HL-60 (cell line): ENCODE data around the gene PCBP2.

Source experiments
- GABPA ChIP-seq: IDR thresholded peaks from 2 replicates; pipeline ENCODE4 v1.6.1; 2012; ENCODE audit warnings: low read depth
- POLR2AphosphoS5 ChIP-seq: IDR thresholded peaks from 2 replicates; pipeline ENCODE4 v1.6.1; 2012; ENCODE audit warnings: low read depth
- SPI1 ChIP-seq: IDR thresholded peaks from 2 replicates; pipeline ENCODE4 v1.6.1; 2012; ENCODE audit warnings: low read depth, mild to moderate bottlenecking, borderline replicate concordance
- TF ChIP-seq, protein P1 (sequence below): IDR thresholded peaks from one replicate; pipeline ENCODE4 v1.5.1; 2011; ENCODE audit warnings: low read length, control low read depth, inconsistent platforms; ENCODE audit not compliant: insufficient read depth
- TF ChIP-seq, protein P2 (sequence below): IDR thresholded peaks from 2 replicates; pipeline ENCODE4 v1.6.1; 2012; ENCODE audit warnings: low read depth; ENCODE audit not compliant: insufficient replicate concordance

DNA sequence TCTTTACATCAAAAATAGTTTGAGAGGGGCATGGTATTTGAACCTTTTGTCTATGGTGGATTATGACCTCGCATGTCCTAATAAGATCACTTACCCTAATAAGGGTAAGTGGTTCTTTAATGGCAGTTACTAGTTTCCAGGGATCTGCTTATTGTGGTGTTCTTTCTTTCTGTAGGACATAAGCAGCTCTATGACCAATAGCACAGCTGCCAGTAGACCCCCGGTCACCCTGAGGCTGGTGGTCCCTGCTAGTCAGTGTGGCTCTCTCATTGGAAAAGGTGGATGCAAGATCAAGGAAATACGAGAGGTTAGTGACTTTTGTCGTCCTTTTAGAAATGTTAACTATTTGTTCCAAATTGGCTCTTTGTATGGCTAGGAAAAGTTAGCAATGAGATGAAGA, 7.2 kb downstream of the PCBP2 start:
- TF ChIP-seq, protein P1, sequence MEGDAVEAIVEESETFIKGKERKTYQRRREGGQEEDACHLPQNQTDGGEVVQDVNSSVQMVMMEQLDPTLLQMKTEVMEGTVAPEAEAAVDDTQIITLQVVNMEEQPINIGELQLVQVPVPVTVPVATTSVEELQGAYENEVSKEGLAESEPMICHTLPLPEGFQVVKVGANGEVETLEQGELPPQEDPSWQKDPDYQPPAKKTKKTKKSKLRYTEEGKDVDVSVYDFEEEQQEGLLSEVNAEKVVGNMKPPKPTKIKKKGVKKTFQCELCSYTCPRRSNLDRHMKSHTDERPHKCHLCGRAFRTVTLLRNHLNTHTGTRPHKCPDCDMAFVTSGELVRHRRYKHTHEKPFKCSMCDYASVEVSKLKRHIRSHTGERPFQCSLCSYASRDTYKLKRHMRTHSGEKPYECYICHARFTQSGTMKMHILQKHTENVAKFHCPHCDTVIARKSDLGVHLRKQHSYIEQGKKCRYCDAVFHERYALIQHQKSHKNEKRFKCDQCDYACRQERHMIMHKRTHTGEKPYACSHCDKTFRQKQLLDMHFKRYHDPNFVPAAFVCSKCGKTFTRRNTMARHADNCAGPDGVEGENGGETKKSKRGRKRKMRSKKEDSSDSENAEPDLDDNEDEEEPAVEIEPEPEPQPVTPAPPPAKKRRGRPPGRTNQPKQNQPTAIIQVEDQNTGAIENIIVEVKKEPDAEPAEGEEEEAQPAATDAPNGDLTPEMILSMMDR = no peak
- TF ChIP-seq POLR2AphosphoS5 (no peak), GABPA (no peak), SPI1 (no peak)
- TF ChIP-seq, protein P2, sequence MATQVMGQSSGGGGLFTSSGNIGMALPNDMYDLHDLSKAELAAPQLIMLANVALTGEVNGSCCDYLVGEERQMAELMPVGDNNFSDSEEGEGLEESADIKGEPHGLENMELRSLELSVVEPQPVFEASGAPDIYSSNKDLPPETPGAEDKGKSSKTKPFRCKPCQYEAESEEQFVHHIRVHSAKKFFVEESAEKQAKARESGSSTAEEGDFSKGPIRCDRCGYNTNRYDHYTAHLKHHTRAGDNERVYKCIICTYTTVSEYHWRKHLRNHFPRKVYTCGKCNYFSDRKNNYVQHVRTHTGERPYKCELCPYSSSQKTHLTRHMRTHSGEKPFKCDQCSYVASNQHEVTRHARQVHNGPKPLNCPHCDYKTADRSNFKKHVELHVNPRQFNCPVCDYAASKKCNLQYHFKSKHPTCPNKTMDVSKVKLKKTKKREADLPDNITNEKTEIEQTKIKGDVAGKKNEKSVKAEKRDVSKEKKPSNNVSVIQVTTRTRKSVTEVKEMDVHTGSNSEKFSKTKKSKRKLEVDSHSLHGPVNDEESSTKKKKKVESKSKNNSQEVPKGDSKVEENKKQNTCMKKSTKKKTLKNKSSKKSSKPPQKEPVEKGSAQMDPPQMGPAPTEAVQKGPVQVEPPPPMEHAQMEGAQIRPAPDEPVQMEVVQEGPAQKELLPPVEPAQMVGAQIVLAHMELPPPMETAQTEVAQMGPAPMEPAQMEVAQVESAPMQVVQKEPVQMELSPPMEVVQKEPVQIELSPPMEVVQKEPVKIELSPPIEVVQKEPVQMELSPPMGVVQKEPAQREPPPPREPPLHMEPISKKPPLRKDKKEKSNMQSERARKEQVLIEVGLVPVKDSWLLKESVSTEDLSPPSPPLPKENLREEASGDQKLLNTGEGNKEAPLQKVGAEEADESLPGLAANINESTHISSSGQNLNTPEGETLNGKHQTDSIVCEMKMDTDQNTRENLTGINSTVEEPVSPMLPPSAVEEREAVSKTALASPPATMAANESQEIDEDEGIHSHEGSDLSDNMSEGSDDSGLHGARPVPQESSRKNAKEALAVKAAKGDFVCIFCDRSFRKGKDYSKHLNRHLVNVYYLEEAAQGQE = no peak
